HepG2 (cell line): ENCODE data around the gene MAP1LC3A. TPM values are rescaled to one million over a fixed set of nuclear protein-coding genes. Genes with fewer than 3 reads are reported as not detected.

Experiments used
- AKAP8 ChIP-seq: sonication (generic); formaldehyde crosslinking; IDR thresholded peaks from 2 replicates; pipeline ENCODE4 v1.5.1; 2020; ENCODE audit warnings: mild to moderate bottlenecking, missing genetic modification reagents
- ATF7-NPFF ChIP-seq: sonication (generic); formaldehyde crosslinking; IDR thresholded peaks from 2 replicates; pipeline ENCODE4 v1.8.1; 2023; ENCODE audit warnings: mild to moderate bottlenecking, low read depth, missing genetic modification reagents, moderate library complexity
- ETV6 ChIP-seq: sonication (generic); formaldehyde crosslinking; conservative IDR thresholded peaks from 2 replicates; pipeline ENCODE4 v1.4.0; 2020; ENCODE audit warnings: missing genetic modification reagents
- JDP2 ChIP-seq: sonication (generic); formaldehyde crosslinking; IDR thresholded peaks from 2 replicates; pipeline ENCODE4 v1.8.1; 2022; ENCODE audit warnings: missing genetic modification reagents, borderline replicate concordance
- KLF13 ChIP-seq: sonication (generic); formaldehyde crosslinking; IDR thresholded peaks from 2 replicates; pipeline ENCODE4 v1.4.0; 2020; ENCODE audit warnings: mild to moderate bottlenecking, missing genetic modification reagents
- NPAS2 ChIP-seq: sonication (generic); formaldehyde crosslinking; IDR thresholded peaks from 2 replicates; pipeline ENCODE4 v1.8.0; 2022; ENCODE audit warnings: mild to moderate bottlenecking, missing genetic modification reagents, borderline replicate concordance
- NR1H2 ChIP-seq: sonication (generic); formaldehyde crosslinking; IDR thresholded peaks from 2 replicates; pipeline ENCODE4 v1.8.1; 2022; ENCODE audit warnings: low read depth, missing genetic modification reagents, borderline replicate concordance
- PHF21A ChIP-seq: sonication (generic); formaldehyde crosslinking; IDR thresholded peaks from 2 replicates; pipeline ENCODE4 v1.5.0; 2020; ENCODE audit warnings: mild to moderate bottlenecking, missing genetic modification reagents
- PRPF4 ChIP-seq: fragments of 200-400 bp; formaldehyde crosslinking; IDR thresholded peaks from 2 replicates; pipeline ENCODE4 v1.6.1; 2016; ENCODE audit warnings: low read length, low read depth; ENCODE audit not compliant: poor library complexity, severe bottlenecking
- ZC3H13 ChIP-seq: sonication (generic); formaldehyde crosslinking; IDR thresholded peaks from 2 replicates; pipeline ENCODE4 v1.8.1; 2023; ENCODE audit warnings: mild to moderate bottlenecking, missing genetic modification reagents, moderate library complexity
- ZNF224 ChIP-seq: sonication (generic); formaldehyde crosslinking; IDR thresholded peaks from 2 replicates; pipeline ENCODE4 v1.5.0; 2020; ENCODE audit warnings: mild to moderate bottlenecking, missing genetic modification reagents
- ZNF30 ChIP-seq: sonication (generic); formaldehyde crosslinking; IDR thresholded peaks from 2 replicates; pipeline ENCODE4 v1.5.0; 2020; ENCODE audit warnings: mild to moderate bottlenecking, missing genetic modification reagents
- ZNF33B ChIP-seq: sonication (generic); formaldehyde crosslinking; IDR thresholded peaks from 2 replicates; pipeline ENCODE4 v1.5.1; 2020; ENCODE audit warnings: mild to moderate bottlenecking, missing genetic modification reagents
- ZNF703 ChIP-seq: sonication (generic); formaldehyde crosslinking; IDR thresholded peaks from 2 replicates; pipeline ENCODE4 v1.5.1; 2020; ENCODE audit warnings: missing genetic modification reagents, mild to moderate bottlenecking, moderate library complexity, borderline replicate concordance
- ZNF747 ChIP-seq: sonication (generic); formaldehyde crosslinking; IDR thresholded peaks from 2 replicates; pipeline ENCODE4 v1.8.1; 2023; ENCODE audit warnings: missing genetic modification reagents, mild to moderate bottlenecking, borderline replicate concordance
- ZNF773 ChIP-seq: sonication (generic); formaldehyde crosslinking; IDR thresholded peaks from 2 replicates; pipeline ENCODE4 v1.4.0; 2020; ENCODE audit warnings: missing genetic modification reagents, borderline replicate concordance
- polyA plus RNA-seq, 8 experiments: library from polyadenylated mRNA; depleted of rRNA in 3 of 8; stranded (reverse) in 7 of 8; unstranded in 1 of 8; fragments of >200 nt; fragmentation: Illumina TruSeq in 4 of 8; extraction: Trizol in 4 of 8; gene quantifications; 2 replicates each; pipeline versions ENCODE4 v1.2.1 to v1.2.3, GENCODE V29; 2011 to 2016; ENCODE audit warnings: low read depth in 4 of 8, missing spikeins in 1 of 8, mixed read lengths in 1 of 8; ENCODE audit not compliant: insufficient read depth in 1 of 8
- total RNA-seq, 5 experiments: library from RNA; depleted of rRNA; stranded (reverse); fragments of >200 nt; fragmentation: Illumina TruSeq; extraction: Trizol; gene quantifications; 2 replicates each; pipeline ENCODE4 v1.2.3, GENCODE V29; 2016; ENCODE audit warnings: low read depth in 1 of 5
- TF ChIP-seq, protein P1 (sequence below): sonication (generic); formaldehyde crosslinking; IDR thresholded peaks from 2 replicates; pipeline ENCODE4 v1.4.0; 2020; ENCODE audit warnings: missing genetic modification reagents
- TF ChIP-seq, protein P2 (sequence below): IDR thresholded peaks from 2 replicates; pipeline ENCODE4 v1.6.1; 2016; ENCODE audit warnings: low read depth, control low read depth
- TF ChIP-seq, protein P3 (sequence below): sonication (generic); formaldehyde crosslinking; IDR thresholded peaks from 2 replicates; pipeline ENCODE4 v1.4.0; 2020; ENCODE audit warnings: missing genetic modification reagents
- TF ChIP-seq, protein P4 (sequence below): sonication (generic); formaldehyde crosslinking; IDR thresholded peaks from 2 replicates; pipeline ENCODE4 v1.5.0; 2020; ENCODE audit warnings: missing genetic modification reagents
- TF ChIP-seq, protein P5 (sequence below): sonication (generic); formaldehyde crosslinking; IDR thresholded peaks from 2 replicates; pipeline ENCODE4 v1.8.0; 2022; ENCODE audit warnings: low read depth, missing genetic modification reagents

MAP1LC3A gene
- total and polyA plus RNA-seq, 2 of the 13 experiments (the other 11 are each of a cell fraction or from before 2014, with no cell fraction given): not detected

DNA sequence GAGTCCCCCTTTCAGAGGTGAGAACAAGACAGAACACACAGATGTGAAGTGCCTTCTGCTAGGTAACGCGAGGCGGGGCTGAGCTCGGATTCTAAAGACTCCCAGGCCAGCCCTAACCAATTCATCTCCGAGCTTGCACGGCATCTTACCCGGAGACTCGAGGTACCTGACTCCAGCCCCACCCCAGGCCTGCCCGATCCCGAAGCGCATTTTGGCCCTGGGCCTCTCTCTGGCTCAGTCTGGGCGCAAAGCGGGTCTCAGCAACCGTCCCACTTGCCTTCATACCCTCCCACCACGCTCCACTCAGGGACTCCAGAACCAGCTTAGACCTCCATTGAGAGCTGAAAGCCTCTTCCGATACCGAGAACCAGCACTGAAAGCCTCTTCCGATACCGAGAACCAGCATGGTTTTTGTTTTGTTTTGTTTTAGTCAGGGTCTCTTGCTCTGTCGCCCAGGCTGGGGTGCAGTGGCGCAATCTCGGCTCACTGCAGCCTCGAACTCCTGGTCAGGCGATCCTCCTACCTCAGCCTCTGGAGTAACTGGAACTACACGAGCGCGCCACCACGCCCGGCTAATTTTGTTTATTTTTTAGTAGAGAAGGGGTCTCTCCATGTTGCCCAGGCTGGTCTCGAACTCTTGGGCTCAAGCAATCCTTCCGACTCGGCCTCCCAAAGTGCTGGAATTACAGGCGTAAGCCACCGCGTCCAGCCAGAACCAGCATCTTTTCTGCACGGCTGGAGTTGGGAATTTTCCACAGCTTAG, 42.9 kb upstream of the MAP1LC3A start (continued):
- TF ChIP-seq, protein P1, sequence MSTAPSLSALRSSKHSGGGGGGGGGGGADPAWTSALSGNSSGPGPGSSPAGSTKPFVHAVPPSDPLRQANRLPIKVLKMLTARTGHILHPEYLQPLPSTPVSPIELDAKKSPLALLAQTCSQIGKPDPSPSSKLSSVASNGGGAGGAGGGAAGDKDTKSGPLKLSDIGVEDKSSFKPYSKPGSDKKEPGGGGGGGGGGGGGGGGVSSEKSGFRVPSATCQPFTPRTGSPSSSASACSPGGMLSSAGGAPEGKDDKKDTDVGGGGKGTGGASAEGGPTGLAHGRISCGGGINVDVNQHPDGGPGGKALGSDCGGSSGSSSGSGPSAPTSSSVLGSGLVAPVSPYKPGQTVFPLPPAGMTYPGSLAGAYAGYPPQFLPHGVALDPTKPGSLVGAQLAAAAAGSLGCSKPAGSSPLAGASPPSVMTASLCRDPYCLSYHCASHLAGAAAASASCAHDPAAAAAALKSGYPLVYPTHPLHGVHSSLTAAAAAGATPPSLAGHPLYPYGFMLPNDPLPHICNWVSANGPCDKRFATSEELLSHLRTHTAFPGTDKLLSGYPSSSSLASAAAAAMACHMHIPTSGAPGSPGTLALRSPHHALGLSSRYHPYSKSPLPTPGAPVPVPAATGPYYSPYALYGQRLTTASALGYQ (CRISPR knock-in tag): 0 out of 2 replicates have a peak, but pooled peaks have one; percentile 2
- TF ChIP-seq ATF7-NPFF (CRISPR knock-in tag): no peak
- TF ChIP-seq, protein P2, sequence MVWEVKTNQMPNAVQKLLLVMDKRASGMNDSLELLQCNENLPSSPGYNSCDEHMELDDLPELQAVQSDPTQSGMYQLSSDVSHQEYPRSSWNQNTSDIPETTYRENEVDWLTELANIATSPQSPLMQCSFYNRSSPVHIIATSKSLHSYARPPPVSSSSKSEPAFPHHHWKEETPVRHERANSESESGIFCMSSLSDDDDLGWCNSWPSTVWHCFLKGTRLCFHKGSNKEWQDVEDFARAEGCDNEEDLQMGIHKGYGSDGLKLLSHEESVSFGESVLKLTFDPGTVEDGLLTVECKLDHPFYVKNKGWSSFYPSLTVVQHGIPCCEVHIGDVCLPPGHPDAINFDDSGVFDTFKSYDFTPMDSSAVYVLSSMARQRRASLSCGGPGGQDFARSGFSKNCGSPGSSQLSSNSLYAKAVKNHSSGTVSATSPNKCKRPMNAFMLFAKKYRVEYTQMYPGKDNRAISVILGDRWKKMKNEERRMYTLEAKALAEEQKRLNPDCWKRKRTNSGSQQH: no peak; the same call in 1 of the 2 replicates
- peak; percentile 37 for TF ChIP-seq PHF21A
- TF ChIP-seq, protein P3, sequence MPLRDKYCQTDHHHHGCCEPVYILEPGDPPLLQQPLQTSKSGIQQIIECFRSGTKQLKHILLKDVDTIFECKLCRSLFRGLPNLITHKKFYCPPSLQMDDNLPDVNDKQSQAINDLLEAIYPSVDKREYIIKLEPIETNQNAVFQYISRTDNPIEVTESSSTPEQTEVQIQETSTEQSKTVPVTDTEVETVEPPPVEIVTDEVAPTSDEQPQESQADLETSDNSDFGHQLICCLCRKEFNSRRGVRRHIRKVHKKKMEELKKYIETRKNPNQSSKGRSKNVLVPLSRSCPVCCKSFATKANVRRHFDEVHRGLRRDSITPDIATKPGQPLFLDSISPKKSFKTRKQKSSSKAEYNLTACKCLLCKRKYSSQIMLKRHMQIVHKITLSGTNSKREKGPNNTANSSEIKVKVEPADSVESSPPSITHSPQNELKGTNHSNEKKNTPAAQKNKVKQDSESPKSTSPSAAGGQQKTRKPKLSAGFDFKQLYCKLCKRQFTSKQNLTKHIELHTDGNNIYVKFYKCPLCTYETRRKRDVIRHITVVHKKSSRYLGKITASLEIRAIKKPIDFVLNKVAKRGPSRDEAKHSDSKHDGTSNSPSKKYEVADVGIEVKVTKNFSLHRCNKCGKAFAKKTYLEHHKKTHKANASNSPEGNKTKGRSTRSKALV (CRISPR knock-in tag): peak; percentile 18
- TF ChIP-seq NR1H2 (CRISPR knock-in tag): no peak
- no peak; the same call in 1 of the 2 replicates for TF ChIP-seq ZNF747 (CRISPR knock-in tag)
- TF ChIP-seq ETV6: no peak
- peak; percentile 21 for TF ChIP-seq ZNF30
- no peak for TF ChIP-seq KLF13 (CRISPR knock-in tag)
- no peak for TF ChIP-seq ZNF703 (CRISPR knock-in tag)
- TF ChIP-seq, protein P4, sequence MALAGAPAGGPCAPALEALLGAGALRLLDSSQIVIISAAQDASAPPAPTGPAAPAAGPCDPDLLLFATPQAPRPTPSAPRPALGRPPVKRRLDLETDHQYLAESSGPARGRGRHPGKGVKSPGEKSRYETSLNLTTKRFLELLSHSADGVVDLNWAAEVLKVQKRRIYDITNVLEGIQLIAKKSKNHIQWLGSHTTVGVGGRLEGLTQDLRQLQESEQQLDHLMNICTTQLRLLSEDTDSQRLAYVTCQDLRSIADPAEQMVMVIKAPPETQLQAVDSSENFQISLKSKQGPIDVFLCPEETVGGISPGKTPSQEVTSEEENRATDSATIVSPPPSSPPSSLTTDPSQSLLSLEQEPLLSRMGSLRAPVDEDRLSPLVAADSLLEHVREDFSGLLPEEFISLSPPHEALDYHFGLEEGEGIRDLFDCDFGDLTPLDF: no peak
- no peak for TF ChIP-seq ZNF224 (CRISPR knock-in tag)
- TF ChIP-seq ZC3H13 (CRISPR knock-in tag): peak; percentile 29
- 0 out of 2 replicates have a peak, but pooled peaks have one; percentile 12 for TF ChIP-seq AKAP8
- TF ChIP-seq, protein P5, sequence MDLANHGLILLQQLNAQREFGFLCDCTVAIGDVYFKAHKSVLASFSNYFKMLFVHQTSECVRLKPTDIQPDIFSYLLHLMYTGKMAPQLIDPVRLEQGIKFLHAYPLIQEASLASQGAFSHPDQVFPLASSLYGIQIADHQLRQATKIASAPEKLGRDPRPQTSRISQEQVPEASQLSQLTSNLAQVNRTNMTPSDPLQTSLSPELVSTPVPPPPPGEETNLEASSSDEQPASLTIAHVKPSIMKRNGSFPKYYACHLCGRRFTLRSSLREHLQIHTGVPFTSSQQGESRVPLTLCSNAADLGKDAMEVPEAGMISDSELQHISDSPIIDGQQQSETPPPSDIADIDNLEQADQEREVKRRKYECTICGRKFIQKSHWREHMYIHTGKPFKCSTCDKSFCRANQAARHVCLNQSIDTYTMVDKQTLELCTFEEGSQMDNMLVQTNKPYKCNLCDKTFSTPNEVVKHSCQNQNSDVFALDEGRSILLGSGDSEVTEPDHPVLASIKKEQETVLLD (CRISPR knock-in tag): no peak
- peak; percentile 42; the same call in 1 of the 2 replicates for TF ChIP-seq ZNF773 (CRISPR knock-in tag)
- no peak; the same call in 1 of the 2 replicates for TF ChIP-seq JDP2 (CRISPR knock-in tag)
- no peak for TF ChIP-seq NPAS2 (CRISPR knock-in tag)
- TF ChIP-seq ZNF33B (CRISPR knock-in tag): peak; percentile 22; the same call in 1 of the 2 replicates
- TF ChIP-seq PRPF4: no peak
